Epithelial cell of proximal tubule (primary cell): ENCODE measurements around the gene GPR146. TPM values are rescaled to one million over a fixed set of nuclear protein-coding genes. Genes with fewer than 3 reads are reported as not detected.

Experiments used
- DNase-seq: peaks from one replicate; pipeline ENCODE4 v3.0.0-alpha.2; 2011; ENCODE audit warnings: low read depth
- H3K4me3 ChIP-seq: 2 replicates; pipeline ENCODE4 v1.5.1; 2011; ENCODE audit warnings: low read depth, mild to moderate bottlenecking, low read length
- total RNA-seq: library from RNA; depleted of rRNA; stranded (reverse); fragments of >200 nt; gene quantifications from 2 replicates; pipeline ENCODE4 v1.2.3, GENCODE V29; 2015
- TF ChIP-seq, protein P1 (sequence below): conservative IDR thresholded peaks from 2 replicates; pipeline ENCODE4 v1.5.1; 2012; ENCODE audit warnings: low read depth, mild to moderate bottlenecking, low read length

GPR146 gene
- total RNA-seq, 1 donor from 2014 or later = 0.23 TPM

DNA sequence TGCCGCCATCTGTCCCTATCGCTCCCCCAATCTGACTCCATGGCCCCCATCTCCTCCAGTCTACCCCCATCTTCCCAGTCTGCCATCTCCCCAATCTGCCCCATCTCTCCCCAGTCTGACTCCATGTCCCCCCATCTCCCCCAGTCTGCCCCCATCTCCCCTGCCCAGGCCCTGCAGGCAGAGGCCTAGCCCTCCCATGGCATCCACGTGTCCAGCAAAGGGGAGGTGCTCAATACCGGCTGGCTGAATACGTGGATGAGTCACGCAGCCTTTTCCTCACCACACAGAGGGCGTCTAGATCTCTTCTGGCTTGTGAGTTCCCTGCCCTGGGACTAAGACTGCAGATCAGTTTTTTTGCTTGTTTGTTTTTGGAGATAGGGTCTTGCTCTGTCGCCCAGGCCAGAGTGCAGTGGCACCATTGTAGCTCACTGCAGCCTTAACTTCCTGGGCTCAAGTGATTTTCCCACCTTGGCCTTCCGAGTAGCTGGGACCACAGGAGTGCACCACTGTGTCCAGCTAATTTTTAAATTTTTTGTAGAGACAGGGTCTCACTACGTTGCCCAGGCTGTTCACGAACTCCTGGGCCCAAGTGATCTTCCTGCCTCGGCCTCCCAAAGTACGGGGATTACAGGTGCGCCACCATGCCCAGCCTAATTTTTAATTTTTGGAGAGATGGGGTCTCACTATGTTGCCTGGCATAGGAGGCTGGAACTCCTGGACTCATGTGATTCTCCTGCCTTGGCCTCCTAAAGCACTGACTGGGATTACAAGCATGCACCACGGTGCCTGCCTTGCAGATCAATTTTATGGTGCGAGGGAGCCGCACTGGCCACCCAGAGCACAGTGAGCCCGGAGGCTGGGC lies 15.3 kb upstream of the GPR146 start:
- peak overlapping the region; percentile 73 for H3K4me3 ChIP-seq
- TF ChIP-seq, protein P1, sequence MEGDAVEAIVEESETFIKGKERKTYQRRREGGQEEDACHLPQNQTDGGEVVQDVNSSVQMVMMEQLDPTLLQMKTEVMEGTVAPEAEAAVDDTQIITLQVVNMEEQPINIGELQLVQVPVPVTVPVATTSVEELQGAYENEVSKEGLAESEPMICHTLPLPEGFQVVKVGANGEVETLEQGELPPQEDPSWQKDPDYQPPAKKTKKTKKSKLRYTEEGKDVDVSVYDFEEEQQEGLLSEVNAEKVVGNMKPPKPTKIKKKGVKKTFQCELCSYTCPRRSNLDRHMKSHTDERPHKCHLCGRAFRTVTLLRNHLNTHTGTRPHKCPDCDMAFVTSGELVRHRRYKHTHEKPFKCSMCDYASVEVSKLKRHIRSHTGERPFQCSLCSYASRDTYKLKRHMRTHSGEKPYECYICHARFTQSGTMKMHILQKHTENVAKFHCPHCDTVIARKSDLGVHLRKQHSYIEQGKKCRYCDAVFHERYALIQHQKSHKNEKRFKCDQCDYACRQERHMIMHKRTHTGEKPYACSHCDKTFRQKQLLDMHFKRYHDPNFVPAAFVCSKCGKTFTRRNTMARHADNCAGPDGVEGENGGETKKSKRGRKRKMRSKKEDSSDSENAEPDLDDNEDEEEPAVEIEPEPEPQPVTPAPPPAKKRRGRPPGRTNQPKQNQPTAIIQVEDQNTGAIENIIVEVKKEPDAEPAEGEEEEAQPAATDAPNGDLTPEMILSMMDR = no peak
- peak; percentile 62 for DNase-seq

DNA sequence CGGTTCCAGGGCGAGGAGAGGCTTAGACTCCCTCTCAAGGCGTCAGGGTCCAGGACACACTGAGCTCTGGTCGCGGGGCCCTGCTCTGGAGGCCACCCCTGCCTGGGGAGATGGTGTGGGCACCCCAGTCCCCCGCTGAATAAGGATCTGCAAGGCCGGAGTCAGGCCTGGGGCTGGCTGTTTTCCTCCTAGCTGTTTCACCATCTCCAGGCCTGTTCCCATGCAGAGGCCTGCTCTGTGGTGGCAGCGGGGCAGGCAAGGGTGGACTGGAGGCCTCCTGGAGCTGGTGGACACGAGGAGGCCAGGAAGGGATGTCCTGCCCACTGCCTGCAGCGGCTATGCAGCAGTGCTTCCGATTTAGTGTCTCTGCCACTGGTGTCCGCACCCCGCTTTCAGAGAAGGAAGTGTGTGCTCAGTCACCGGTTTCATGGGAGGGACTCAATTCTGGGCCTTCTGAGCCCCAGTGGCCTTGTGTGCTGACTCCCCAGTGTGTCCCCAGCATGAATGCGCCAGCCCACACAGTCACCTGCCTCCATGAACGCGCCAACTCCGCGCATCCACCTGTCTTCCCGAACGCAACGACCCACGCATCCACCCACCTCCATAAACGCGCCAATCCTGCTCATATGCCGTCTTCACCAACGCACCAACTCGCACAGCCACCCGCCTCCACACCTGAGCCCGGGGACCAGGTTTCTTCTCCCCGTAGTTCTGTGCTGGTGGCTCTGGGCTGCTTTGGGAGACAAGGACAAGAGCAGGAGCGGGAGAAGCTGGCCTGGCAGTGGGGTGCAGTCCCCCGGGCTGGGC lies 14.5 kb upstream of the GPR146 start:
- TF ChIP-seq, protein P1 = no peak
- H3K4me3 ChIP-seq = no peak overlapping the region
- no peak for DNase-seq

- TF ChIP-seq, protein P1 = no peak
- no peak for DNase-seq
Measured at GRCh38 chr7:1030444-1031070, 13.8 kb upstream of the GPR146 start.

DNA sequence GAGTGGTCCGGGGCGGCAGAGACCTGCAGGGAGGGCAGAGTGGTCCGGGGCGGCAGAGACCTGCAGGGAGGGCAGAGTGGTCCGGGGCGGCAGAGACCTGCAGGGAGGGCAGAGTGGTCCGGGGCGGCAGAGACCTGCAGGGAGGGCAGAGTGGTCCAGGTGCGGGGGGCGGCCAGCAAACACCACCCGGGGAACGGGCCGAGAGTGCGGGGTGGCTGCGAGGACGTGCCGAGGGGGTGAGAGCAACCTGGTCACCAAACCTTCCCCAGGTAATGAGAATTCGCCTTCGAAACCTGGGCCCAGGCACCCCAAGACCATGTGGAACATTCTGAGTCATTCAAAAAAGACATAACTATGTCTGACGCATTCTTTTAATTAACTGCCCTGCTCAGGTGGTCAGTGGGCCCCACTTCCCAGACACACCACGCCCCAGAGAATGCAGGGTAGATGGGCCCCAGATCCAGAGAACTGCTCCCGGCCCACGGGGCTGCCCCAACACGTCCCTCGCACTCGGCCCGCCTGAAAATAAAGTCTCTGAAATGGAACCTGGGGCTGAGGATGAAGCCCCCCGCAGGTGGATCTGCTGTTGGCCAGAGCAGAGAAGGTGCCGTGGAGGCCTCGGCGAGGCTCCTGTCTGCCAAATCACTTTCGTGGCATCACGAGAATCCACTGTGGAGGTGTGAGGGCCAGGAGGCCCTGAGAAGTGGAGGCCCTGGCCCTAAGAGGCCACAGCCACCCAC lies 12.5 kb upstream of the GPR146 start:
- H3K4me3 ChIP-seq = no peak overlapping the region
- TF ChIP-seq, protein P1 = no peak
- no peak for DNase-seq

More at GRCh38 chr7:1030444-1031070, 13.8 kb upstream of the GPR146 start:
- no peak overlapping the region for H3K4me3 ChIP-seq

DNA sequence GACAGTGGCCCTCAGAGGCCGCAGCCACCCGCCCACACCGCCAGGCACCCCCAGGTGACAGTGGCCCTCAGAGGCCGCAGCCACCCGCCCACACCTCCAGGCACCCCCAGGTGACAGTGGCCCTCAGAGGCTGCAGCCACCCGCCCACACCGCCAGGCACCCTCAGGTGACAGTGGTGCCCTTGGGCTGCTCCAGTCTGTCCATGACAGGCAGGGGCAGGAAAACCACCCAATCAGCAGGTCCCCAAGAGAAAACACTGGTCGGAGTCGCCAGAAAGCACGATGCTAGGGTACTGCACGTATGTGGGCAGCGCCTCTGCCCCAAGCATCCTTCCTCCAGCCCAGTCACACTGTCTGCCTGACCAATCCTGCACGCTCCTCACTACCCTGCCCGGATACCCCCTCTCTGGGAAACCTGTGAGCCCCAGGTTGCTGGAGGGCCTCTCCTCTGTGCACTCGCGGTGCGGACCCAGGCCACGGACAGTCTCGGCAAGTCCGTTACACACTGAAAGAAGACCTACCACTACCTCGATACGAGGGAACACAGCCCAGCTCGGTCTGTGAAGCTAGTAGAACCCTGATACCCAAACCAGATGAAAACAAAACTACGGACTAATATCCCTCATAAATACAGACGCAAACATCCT lies 11.7 kb upstream of the GPR146 start:
- no peak overlapping the region for H3K4me3 ChIP-seq
- no peak for DNase-seq
- TF ChIP-seq, protein P1 = no peak
